ENCODE measurements around the gene FLT3.
A peak's percentile ranks its signal among the peaks of the same experiment; 100 is the strongest.

Gene FLT3

DNA sequence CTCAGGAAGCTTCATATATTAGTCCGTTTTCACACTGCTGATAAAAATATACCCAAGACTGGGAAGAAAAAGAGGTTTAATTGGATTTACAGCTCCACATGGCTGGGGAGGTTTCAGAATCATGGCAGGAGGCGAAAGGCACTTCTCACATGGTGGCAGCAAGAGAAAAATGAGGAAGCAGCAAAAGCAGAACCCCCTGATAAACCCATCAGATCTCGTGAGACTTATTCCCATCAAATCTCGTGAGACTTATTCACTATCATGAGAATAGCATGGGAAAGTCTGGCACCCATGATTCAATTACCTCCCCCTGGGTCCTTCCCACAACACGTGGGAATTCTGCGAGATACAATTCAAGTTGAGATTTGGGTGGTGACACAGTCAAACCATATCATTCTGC lies 23.1 kb downstream of the FLT3 start:
- no peak overlapping the region for H3K4me3 ChIP-seq (replicated peaks in 1 of 2; ENCODE audit: low read depth in 2 of 2, low read length in 2 of 2)
- TF ChIP-seq, protein P1, sequence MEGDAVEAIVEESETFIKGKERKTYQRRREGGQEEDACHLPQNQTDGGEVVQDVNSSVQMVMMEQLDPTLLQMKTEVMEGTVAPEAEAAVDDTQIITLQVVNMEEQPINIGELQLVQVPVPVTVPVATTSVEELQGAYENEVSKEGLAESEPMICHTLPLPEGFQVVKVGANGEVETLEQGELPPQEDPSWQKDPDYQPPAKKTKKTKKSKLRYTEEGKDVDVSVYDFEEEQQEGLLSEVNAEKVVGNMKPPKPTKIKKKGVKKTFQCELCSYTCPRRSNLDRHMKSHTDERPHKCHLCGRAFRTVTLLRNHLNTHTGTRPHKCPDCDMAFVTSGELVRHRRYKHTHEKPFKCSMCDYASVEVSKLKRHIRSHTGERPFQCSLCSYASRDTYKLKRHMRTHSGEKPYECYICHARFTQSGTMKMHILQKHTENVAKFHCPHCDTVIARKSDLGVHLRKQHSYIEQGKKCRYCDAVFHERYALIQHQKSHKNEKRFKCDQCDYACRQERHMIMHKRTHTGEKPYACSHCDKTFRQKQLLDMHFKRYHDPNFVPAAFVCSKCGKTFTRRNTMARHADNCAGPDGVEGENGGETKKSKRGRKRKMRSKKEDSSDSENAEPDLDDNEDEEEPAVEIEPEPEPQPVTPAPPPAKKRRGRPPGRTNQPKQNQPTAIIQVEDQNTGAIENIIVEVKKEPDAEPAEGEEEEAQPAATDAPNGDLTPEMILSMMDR (IDR thresholded peaks at IDR 0.05; ENCODE audit: low read depth, low read length) = no peak
- DNase-seq (ENCODE audit: low read depth in 2 of 2) = no peak

DNA sequence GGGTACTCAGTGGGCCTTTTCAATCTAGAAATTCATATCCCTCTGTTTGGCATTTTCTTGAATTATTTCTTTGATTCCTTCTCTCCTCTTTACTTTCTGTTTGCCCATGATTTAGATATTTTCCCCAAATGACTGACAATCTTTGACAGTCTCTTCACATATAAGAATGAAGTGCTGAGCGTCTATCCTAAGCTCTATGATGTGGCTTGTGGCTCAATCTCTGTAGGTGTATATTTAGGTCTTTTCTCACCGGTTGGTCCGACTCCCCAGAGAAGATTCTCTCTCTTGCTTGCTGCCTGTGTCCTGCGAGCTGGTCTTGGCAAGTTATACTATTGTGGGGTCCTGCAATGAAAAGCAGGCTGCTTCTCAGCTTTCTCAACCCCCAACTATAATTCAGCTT lies 29.0 kb downstream of the FLT3 start:
- TF ChIP-seq, protein P1 (IDR thresholded peaks at IDR 0.05; ENCODE audit: low read depth, low read length) = no peak
- H3K4me3 ChIP-seq (replicated peaks in 1 of 2; ENCODE audit: low read depth in 2 of 2, low read length in 2 of 2) = no peak overlapping the region
- no peak for DNase-seq (ENCODE audit: low read depth in 2 of 2)

DNA sequence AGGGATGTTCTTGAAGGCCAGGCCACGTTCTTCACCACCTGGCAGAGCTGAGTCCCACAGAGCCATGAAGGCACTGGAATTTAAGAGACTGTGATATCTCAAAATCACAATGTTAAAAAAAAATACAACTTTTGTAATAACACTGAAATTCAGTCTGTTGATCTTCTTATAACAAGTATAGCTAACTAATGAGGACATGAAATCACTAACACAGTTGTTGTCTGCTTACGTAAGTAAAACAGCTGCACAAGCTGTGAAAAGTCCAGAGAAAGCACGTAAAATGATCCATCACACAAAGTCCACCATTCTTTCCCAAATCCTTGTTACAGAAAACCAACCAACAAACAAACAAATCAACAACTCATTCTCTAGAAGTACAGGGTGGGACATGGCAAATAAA lies 32.9 kb downstream of the FLT3 start:
- TF ChIP-seq, protein P1 (IDR thresholded peaks at IDR 0.05; ENCODE audit: low read depth, low read length) = no peak
- no peak overlapping the region for H3K4me3 ChIP-seq (replicated peaks in 1 of 2; ENCODE audit: low read depth in 2 of 2, low read length in 2 of 2)
- no peak for DNase-seq (ENCODE audit: low read depth in 2 of 2)

DNA sequence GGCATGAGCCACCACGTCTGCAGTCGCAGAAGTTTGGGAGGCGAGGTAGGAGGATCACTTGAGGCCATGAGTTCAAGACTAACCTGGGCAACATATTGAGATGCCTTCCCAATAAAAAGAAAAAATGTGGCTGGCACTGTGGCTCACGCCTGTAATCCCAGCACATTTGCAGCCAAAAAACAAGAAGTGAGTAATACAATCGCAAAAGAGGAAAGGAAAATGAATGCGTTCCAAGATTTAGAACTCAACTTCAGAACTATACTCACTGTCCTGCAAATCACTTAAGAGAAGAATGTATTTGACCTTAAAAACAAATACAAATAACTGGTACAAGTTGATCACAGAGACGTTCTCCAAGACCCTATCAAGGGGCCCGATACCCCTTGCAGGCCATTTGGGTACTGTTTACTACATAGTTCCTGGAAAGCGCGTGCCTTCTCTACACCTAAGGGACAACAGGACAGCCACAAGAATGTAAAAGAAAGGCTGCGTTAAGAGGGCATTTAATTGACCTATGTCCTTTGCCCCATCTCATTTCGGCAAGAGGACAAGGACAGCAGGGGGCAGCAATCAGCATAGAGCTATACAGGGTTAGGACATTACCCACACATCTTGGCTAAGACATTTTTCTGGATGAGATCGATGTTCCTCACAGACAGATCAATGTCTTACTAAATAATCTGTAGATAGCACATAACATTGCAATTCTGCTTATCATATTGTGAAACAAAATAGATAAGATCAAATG lies 41.3 kb downstream of the FLT3 start:
- DNase-seq (ENCODE audit: low read depth in 2 of 2) = peak; percentile 26 to 48
- no peak overlapping the region for H3K4me3 ChIP-seq (replicated peaks in 1 of 2; ENCODE audit: low read depth in 2 of 2, low read length in 2 of 2)
- TF ChIP-seq, protein P1 (IDR thresholded peaks at IDR 0.05; ENCODE audit: low read depth, low read length) = peak; percentile 47

DNA sequence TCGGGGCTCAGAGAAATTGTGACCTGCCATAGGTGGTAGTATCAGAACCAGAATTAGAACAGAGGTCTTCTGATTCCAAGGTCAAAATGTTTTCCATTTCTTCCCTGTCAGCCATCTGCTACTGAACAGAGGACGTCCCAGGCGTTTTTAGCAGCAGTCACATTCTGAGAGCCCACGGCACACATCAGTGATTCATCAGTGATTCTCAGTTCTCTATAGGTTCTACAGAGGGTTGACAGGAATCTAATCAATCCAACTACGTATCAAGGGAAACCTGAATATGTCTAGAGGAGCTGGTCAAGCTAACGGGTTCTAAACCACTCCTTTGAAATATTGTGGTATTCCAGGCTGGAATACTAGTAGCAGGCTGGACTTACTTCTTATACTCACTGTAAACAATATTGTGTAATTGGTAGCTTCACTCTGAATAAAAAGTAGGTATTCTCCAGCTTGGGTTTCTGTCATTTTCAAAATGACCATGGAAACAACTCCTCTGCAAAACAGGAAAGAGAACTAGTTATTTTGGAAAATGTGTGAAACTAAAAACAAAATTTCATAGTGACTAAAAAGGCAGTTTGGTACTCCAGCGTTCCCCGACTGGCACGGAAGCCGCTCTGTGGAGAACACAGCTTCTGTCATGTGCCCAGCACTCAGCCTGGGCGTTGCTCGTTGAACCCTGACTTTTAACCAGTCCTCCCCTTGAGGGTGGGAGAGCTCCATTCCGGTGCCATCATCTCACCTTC lies 43.2 kb downstream of the FLT3 start:
- TF ChIP-seq, protein P1 (IDR thresholded peaks at IDR 0.05; ENCODE audit: low read depth, low read length) = no peak
- no peak for DNase-seq (ENCODE audit: low read depth in 2 of 2)
- H3K4me3 ChIP-seq (replicated peaks in 1 of 2; ENCODE audit: low read depth in 2 of 2, low read length in 2 of 2) = no peak overlapping the region

DNA sequence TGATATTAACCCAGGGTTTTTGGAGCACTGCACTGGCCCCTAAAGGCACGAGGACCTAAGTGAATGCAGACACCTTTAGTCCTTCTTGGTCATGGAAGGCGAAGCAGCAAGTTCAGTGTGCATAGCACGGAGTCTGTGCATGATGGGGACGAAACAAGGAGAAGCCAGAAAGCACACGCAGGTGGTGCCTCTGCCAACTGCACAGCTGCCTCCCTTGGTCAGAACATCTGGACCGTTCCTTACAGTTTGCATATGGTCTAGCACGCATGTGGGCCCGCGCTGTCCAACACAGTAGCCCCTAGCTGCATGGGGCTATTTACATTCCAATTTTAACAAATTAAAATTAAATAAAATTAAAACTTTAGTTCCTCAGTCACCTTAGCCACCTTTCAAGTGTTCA lies 44.0 kb downstream of the FLT3 start:
- no peak overlapping the region for H3K4me3 ChIP-seq (replicated peaks in 1 of 2; ENCODE audit: low read depth in 2 of 2, low read length in 2 of 2)
- TF ChIP-seq, protein P1 (IDR thresholded peaks at IDR 0.05; ENCODE audit: low read depth, low read length) = no peak
- no peak for DNase-seq (ENCODE audit: low read depth in 2 of 2)

All from cardiac fibroblast (primary cell).